ENCODE results near the gene CLTB. TPM values are rescaled to one million over a fixed set of nuclear protein-coding genes. Genes with fewer than 3 reads are reported as not detected.

Gene CLTB
- total and polyA plus RNA-seq, 2 of the 8 experiments (the other 6 are each of a cell fraction or from before 2014, with no cell fraction given), result 25.9 to 34.9 TPM

- TF ChIP-seq, protein P1, sequence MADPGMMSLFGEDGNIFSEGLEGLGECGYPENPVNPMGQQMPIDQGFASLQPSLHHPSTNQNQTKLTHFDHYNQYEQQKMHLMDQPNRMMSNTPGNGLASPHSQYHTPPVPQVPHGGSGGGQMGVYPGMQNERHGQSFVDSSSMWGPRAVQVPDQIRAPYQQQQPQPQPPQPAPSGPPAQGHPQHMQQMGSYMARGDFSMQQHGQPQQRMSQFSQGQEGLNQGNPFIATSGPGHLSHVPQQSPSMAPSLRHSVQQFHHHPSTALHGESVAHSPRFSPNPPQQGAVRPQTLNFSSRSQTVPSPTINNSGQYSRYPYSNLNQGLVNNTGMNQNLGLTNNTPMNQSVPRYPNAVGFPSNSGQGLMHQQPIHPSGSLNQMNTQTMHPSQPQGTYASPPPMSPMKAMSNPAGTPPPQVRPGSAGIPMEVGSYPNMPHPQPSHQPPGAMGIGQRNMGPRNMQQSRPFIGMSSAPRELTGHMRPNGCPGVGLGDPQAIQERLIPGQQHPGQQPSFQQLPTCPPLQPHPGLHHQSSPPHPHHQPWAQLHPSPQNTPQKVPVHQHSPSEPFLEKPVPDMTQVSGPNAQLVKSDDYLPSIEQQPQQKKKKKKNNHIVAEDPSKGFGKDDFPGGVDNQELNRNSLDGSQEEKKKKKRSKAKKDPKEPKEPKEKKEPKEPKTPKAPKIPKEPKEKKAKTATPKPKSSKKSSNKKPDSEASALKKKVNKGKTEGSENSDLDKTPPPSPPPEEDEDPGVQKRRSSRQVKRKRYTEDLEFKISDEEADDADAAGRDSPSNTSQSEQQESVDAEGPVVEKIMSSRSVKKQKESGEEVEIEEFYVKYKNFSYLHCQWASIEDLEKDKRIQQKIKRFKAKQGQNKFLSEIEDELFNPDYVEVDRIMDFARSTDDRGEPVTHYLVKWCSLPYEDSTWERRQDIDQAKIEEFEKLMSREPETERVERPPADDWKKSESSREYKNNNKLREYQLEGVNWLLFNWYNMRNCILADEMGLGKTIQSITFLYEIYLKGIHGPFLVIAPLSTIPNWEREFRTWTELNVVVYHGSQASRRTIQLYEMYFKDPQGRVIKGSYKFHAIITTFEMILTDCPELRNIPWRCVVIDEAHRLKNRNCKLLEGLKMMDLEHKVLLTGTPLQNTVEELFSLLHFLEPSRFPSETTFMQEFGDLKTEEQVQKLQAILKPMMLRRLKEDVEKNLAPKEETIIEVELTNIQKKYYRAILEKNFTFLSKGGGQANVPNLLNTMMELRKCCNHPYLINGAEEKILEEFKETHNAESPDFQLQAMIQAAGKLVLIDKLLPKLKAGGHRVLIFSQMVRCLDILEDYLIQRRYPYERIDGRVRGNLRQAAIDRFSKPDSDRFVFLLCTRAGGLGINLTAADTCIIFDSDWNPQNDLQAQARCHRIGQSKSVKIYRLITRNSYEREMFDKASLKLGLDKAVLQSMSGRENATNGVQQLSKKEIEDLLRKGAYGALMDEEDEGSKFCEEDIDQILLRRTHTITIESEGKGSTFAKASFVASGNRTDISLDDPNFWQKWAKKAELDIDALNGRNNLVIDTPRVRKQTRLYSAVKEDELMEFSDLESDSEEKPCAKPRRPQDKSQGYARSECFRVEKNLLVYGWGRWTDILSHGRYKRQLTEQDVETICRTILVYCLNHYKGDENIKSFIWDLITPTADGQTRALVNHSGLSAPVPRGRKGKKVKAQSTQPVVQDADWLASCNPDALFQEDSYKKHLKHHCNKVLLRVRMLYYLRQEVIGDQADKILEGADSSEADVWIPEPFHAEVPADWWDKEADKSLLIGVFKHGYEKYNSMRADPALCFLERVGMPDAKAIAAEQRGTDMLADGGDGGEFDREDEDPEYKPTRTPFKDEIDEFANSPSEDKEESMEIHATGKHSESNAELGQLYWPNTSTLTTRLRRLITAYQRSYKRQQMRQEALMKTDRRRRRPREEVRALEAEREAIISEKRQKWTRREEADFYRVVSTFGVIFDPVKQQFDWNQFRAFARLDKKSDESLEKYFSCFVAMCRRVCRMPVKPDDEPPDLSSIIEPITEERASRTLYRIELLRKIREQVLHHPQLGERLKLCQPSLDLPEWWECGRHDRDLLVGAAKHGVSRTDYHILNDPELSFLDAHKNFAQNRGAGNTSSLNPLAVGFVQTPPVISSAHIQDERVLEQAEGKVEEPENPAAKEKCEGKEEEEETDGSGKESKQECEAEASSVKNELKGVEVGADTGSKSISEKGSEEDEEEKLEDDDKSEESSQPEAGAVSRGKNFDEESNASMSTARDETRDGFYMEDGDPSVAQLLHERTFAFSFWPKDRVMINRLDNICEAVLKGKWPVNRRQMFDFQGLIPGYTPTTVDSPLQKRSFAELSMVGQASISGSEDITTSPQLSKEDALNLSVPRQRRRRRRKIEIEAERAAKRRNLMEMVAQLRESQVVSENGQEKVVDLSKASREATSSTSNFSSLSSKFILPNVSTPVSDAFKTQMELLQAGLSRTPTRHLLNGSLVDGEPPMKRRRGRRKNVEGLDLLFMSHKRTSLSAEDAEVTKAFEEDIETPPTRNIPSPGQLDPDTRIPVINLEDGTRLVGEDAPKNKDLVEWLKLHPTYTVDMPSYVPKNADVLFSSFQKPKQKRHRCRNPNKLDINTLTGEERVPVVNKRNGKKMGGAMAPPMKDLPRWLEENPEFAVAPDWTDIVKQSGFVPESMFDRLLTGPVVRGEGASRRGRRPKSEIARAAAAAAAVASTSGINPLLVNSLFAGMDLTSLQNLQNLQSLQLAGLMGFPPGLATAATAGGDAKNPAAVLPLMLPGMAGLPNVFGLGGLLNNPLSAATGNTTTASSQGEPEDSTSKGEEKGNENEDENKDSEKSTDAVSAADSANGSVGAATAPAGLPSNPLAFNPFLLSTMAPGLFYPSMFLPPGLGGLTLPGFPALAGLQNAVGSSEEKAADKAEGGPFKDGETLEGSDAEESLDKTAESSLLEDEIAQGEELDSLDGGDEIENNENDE (IDR thresholded peaks at IDR 0.05; ENCODE audit: insufficient replicate concordance, low read length), result no peak
- no peak for TF ChIP-seq NANOG (IDR thresholded peaks at IDR 0.05; ENCODE audit: insufficient read depth, low read depth, low read length, poor library complexity, severe bottlenecking)
- no peak for TF ChIP-seq SP4 (IDR thresholded peaks at IDR 0.05; ENCODE audit: low read length)
- TF ChIP-seq JUND (IDR thresholded peaks at IDR 0.05; ENCODE audit: low read length), result no peak
- TF ChIP-seq KDM1A (IDR thresholded peaks at IDR 0.05; ENCODE audit: borderline replicate concordance, low read length), result no peak
- TF ChIP-seq EZH2 (IDR thresholded peaks at IDR 0.05; ENCODE audit: low read depth, low read length, severe bottlenecking), result no peak
- no peak for TF ChIP-seq USF2 (IDR thresholded peaks at IDR 0.05; ENCODE audit: low read length)
- no peak for TF ChIP-seq HDAC6 (IDR thresholded peaks at IDR 0.05; ENCODE audit: low read depth, low read length)
- no peak for TF ChIP-seq ZNF274 (IDR thresholded peaks at IDR 0.05; ENCODE audit: borderline replicate concordance, extremely low read depth, low read length)
- no peak for TF ChIP-seq KDM4A (IDR thresholded peaks at IDR 0.05; ENCODE audit: low read depth, low read length, severe bottlenecking)
- TF ChIP-seq KDM5A (IDR thresholded peaks at IDR 0.05; ENCODE audit: low read length), result no peak
These were observed 45.0 kb upstream of the CLTB start (continued) for GRCh38 chr5:176461349-176461748.

All from H1 (cell line).